Myocyte (in vitro differentiated cells): ENCODE measurements around the gene VPS37B. TPM values are rescaled to one million over a fixed set of nuclear protein-coding genes. Genes with fewer than 3 reads are reported as not detected.
A peak's percentile ranks its signal among the peaks of the same experiment; 100 is the strongest.
"Not testable (repeated sequence)": the region's sequence is repeated elsewhere in the genome, so short reads cannot be mapped to it uniquely, and the experiment has no call there.

ENCODE experiments used
- DNase-seq: peaks from one replicate; pipeline ENCODE4 v3.0.0-alpha.2; 2012; ENCODE audit warnings: low read depth
- total RNA-seq: library from RNA; depleted of rRNA; stranded (reverse); fragments of >200 nt; gene quantifications from 2 replicates; pipeline ENCODE4 v1.2.3, GENCODE V29; 2014

The VPS37B gene
- total RNA-seq, 1 donor from 2014 or later, result 86.7 TPM

DNA sequence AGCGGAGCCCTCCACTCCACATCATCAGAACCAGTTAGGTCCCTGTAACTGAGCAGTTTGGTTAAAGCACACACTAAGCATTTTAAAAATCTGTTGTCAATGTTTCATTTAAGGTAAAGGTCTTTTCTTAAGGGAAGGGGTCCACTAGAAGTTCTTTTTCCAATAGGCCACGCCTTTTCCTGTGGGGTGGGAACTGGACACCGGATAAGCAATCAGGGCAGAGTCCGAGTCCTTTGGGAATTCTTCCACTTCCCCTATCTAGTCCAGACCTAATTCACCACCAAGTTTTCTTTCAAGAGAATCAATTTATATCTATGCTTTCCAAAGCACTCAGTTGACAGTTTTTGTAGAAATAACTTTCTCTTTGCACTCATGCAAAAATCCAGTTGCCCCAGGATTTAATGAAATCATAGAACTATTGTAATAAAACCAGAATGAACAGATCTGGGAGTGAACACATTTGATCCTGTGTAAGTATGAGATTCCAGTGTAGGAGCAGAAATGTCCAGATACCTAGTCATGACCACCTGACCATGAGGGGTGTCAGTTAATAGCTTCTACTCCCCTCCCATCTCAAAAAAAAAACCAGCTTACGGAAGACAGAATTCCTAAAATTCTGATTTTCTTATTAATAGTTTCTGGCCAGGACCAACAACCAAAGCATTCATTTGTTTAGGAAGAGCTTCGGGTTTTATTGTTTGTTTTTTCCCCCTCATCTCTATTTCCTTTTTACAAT, 11.7 kb downstream of the VPS37B start:
- no peak for DNase-seq

DNA sequence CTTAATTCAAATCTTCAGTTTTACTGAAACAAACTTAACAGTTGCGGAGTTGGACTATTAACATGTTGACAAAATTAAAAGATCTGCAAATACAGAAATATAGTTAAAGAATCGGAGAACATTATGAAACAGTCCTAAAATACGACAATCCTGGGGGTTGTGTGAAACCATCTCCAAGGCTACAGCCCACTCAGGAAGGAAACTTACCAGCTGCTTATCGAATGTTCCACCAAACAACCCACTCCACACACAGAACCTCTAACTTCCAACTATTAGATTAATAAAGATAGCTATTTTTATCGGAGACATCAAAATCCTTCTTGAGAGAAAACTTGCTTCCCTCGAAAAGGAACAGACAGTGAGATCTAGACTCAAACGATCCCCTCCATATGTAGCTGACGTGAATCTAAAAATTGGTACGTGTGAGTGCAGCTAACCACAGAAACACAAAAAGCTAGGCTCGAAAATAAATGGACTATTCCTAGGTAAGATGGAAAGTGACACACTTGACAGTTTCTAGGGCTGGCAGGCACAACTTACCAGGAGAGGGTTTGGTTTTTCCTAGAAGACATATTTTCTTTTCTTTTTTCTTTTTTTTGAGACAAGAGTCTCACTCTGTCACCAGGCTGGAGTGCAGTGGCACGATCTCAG, 12.9 kb downstream of the VPS37B start:
- DNase-seq, result no peak

DNA sequence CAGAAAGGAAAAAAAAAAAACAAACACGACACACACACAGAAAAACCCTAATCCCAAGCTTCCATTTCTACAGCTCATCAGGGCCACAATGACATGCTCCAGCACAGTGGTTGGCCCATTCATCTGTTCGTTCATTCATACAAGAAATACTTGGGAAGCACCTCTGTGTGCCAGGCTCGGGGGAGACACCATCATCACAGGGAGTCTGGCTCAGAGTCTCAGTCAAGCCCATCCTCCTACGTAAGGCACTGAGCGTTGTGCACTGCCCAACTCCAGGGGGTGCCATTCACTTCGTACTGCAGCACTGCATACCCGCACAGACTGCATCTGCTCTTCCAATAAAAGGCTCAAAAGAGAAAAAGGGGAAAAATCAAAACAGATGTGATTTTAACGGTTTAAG, 15.3 kb downstream of the VPS37B start:
- no peak for DNase-seq

DNA sequence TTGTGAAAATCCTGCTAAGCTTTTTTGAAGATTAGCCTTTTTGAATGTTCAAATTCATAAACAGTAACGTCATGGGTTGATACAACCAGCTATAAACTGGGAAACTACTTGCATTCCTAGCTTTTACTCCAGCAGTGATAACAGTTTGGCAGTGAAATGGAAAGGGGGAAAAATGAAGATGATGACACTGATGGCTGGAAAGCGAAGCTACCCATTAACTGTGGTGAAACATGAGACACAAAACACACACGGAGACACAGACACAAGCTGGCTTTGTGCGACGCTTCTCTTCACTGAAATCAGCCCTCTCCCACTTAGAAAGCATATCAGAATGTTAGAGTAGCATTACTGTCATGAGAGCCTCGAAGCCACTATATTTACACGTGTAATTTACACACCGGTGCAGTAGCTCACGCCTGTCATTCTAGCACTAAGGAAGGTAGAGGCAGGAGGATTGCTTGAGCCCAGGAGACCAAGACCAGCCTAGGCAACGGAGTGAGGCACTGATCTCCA, 15.7 kb downstream of the VPS37B start:
- no peak for DNase-seq

DNA sequence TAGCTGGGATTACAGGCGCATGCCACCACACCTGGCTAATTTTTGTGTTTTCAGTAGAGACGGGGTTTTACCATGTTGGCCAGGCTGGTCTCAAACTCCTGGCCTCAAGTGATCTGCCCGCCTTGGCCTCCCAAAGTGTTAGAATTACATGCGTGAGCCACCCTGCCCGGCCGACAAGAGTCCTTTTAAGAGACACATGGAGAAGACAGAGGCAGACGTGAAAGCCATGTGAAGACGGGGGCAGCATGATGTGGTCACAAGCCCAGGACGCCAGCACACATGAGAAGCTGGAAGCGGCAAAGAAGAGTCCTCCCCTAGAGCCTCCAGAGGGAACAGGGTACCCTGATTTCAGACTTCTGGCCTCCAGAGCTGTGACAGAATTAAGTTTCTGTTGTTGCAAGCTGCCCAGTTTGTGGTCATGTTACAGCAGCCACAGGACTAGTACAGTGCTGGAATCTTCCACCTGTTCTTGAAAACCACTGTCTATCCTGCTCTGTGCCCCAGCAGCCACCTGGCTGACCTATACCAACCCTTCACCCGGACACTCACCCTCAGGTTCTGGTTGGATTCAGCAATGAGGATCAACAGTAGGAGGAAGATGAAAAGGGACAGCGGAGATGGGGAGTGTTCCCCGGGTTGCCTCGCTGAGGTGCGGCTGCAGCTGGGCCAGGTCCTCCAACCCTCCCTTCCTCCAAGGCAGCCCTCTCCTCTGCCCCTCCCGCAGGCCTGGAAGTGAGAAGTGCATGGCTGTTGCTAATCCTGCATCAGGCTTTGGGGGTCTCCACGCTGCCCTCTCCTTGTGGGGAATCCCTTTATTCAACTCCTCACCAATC, 16.9 kb downstream of the VPS37B start:
- DNase-seq, result peak; percentile 90

DNA sequence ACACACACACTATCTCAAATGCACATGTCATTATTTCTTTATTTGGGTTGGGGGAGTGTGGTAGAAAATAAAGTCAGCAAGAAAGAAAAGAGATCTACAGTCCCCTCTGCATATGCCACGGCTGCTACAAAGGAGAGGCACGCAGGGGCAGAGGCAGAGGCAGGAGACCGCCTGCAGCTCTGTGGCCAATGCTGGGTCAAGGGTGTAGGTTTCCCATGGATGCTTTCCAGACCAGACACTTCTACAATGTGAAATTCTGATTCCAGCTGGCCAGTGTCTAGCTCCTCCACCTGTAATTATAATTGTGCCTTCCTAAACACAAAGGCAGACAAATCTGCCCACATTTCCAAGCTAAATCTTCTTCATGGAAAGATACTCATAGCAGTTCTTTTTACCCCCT, 19.2 kb downstream of the VPS37B start:
- peak; percentile 61 for DNase-seq

DNA sequence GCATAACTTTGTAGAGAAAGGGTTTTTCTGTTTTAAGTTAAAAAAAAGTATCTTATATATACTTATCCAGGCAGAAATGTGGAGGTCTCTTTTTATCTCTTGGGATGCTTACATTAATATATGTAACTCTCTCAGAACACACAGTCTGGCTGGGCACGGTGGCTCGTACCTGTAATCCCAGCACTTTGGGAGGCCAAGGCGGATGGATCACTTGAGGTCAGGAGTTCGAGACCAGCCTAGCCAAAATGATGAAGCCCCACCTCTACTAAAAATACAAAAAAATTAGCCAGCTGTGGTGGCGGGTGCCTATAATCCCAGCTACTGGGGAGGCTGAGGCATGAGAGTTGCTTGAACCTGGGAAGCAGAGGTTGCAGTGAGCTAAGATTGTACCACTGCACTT, 19.6 kb downstream of the VPS37B start:
- not testable (repeated sequence) for DNase-seq

DNA sequence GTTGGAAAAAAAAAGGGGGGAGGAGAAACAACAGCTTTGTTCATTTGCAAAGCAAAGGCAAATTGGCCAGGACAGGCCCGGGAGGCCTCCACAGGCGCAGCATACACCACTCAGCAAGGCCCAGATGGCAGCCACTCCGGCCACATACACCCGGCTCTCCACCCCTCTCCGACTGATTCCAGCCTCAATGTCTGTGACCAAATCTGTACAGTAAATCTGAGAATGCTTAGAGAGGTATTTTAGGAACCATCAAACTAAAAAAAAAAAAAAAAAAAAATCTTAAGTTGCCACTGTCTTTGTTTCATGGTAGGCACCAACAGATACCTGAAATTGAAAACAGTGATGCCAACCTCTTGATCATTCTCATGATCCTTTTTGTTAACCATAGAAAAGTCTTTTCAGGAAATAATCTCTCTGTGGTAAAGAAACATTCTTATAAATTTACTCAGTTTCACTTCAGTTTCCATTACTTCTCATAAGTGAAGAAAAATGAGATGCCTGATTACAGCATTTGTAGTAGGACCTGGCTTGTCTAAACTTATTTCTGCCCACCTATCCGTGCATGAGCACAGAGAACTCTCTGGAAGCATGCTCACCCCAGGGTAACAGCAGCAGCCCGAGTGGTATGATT, 20.2 kb downstream of the VPS37B start:
- DNase-seq, result no peak

DNA sequence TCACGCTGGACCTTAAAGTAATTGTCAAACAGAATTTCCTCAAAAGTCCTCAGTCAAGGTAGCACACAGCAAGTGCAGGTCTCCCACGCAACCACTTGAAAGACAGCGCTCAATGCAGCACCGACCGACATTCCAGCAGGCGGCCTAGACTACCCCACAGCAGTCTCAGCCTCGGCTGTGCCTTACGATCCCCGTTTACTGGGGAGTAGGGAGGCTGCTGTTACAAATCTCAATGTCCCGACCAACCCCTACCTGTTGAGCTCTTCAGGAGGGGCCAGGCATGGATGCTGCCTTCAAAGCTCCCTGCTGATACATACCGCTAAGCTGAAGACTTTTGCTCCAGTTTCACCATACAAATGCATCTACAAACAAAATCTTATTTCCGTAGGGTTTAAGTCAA, 21.8 kb downstream of the VPS37B start:
- no peak for DNase-seq

DNA sequence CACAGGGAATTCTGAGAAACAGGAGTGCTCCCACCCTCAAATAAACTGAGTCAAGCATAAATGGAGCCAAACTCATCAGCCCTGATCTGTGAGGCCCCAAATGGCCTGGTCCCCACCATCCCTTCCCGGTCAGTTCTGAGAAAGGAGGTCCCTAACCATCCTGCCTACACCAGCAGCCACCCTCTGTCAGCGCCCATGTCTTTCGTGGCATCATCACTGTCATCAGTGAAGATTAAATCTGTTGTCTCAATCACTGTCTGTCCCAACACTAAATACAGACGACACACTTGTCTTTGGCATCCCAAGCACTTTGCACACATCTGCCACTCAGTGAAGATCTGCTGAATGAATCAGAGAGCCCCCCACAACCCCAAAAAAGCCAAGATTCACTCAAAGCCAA, 22.4 kb downstream of the VPS37B start:
- no peak for DNase-seq

DNA sequence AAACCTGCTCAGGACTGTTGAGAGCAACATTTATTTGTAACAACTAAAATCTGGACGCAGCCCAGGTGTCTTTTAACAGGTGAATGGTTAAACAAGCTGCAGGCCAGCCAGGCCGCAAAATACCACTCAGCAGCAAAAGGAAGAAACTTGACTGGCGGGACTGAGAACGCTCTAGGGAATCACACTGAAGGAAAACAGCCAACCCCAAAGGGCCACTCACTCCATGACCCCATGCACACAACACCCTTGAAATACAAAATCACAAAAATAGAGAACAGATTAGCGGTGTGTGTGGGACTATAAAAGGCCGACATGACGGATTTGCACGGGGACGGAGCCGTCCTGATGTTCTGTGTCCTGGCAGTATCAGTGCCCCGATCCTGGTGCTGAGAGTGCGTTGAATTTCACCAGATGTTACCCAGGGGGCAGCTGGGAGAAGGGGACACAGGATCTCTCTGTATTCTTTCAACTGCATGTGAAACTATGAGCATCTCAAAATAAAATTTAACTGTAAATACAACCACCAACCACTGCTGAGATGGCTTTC, 23.0 kb downstream of the VPS37B start:
- no peak for DNase-seq

DNA sequence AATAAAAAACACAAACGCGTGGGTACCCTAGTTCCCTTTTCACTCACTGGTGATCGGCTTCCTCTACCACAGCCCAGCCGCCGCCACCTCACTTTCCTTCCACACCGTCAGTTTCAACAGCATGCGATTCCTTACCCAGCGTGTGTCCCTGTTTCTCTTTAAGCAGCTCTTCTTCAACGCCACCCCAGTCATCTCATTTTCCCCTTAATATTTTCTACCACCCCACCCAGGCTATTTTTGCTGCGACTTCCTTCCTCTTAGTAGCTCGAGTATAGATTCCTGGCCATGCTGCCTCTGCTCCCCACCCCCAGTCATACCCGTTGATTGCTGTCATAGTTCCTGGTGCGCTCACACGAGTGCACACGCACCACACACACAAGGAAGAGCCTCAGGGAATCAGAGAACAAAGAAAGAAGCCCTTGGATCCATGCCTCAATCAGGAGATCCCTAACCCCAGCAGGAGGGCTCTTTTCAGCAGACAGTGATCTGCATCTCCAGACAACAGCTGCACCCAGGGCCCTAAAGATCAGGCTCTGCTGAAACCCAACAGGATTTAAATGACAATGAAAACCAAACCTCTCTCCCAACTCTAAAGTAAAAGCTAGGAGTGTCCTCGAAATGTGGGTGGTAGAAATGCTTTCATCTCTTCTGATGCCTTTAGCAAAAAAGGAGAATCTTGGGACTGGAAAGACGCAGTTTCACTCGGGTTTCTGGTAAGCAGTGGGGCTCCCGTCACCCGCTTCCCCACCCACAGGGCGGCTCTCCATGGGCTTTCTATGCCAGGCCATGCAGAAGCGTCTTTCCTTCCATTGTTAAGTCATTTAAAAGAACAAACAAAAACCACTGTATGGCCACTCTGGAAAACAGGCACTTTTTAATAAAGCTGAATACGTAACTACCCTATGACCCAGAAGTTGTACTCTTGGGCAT, 23.8 kb downstream of the VPS37B start:
- DNase-seq, result peak; percentile 92

DNA sequence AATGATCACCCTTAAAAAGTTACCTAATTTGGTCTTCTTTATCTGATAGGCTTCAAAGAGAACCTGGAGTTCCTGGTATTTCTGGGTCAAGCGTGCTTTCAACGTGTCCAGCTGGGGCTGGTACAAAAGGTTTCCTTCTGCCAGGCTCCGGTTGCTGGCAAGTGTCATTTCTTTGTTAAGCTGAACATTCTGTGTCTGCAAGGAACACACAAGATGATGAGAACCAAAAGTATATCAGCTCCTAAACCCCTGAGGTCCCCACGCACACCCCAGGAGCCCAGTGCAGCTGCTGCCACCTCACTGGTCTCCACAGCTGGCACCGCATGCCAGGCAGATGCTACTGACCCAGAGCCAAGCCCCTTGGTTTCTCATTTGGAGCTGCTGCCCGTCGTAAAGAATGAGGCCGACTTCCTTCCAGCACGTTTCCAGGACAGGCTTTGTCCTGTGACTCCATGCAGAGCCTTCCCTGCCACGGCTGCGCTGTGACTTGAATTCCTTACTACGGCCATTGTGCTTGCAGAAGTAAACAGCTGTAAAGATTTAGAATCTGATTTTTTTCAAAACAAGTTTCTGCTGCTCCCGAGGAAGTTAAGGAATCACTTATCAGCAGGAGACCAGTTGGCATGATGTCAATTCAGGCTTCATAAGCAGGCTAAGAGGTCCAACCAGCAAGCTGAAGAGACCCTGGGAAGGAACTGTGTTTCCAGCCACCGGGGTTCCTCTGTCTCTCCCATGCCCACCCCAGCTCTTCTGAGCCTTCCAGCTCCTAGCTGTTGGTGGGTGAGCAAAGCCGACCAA, 24.9 kb downstream of the VPS37B start:
- DNase-seq, result peak; percentile 92

DNA sequence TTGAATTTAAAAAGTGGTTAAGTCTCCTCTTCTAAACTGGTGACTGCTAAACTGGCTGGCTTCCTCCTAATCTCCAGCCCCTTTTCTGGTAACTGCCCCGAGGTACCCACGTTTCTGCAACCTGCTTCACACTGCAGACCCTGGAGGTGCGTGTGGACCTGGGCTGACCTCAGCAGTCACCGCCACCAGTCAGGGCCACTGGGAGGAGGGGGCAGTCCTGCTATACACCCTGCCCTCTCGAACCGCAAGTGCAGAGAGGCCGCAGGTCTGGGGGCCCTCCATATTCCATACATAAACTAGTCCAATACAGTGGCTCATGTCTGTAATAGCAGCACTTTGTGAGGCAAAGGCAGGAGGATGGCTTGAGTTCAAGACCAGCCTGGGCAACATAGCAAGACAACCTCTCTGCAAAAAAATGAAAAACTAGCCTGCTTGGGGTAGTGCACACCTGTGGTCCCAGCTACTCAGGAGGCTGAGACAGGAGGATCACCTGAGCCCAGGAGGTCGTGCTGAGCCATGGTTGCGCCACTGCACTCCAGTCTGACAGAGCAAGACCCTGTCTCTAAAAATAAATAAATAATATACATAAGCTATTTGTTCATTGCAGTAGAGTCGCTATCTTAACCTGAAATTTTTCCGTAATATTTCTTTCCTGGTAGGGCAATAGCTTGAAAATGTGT, 25.6 kb downstream of the VPS37B start:
- no peak for DNase-seq

DNA sequence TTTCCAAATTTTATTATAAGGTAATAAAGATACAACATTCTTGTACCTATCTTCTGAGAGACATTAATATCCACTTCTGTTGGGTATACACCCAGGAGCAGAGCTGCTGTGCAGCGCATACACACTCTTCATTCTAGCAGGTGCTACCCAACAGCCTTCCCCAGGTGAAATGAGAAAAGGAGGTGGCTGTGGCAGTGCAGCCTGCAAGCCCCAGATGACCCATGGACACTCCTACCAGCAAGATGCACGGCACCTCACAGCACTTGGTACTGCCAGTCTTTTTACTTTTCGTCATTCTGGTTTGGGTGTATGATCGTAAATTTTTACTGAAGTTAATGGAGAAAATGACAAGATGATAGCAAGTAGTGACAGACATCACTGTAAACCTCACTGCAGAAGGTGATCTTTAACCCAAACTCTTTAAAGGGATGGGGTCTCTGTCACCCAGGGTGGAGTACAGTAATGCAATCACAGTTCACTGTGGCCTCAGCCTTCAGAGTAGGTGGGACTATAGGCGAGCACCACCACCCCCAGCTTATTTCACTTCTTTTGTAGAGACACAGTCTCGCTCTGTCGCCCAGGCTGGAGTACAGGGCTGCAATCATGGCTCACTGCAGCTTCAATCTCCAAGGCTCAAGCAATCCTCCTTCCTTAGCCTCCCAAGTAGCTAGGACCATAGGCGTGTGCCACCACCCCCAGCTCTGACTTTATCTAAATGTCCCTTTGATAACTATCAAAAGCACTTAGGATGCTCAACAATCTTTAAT, 26.5 kb downstream of the VPS37B start:
- no peak for DNase-seq

DNA sequence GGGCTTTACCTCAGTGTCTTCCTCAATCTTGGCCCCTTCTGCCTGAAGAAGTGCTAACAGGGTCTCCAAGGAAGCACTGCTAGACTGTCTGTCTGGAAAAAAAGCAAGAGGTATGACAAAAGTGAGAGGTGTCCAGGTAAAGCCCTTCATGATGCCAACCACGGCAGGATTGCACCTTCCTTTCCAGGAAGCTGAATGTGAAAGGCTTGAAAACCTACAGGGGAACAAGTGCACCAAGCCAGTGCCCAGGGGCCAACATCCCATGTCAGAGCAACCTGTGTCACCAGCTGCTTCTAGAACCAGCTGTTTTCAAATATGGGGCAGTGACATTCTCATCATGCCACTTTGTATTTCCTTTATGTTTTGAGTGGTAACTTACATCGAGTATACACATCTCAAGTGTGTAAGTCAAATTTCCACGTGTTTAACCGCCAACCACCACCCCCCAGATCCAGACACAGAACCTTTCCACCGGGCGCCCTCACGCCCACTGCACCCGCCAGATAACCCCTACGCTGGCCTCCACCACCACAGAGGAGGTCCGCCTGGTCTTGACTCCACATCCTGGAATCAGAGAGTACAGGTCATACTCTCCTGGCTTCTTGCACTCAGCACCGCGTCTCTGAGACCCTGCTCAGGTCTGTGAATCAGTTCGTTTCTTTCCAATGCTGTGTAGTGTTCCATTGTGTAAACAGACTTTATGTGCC, 27.3 kb downstream of the VPS37B start:
- DNase-seq, result no peak
